Left ventricle myocardium superior (tissue), 1 donor: Measurements from ENCODE around the gene SGF29. TPM values are rescaled to one million over a fixed set of nuclear protein-coding genes. Genes with fewer than 3 reads are reported as not detected.
A peak's percentile ranks its signal among the peaks of the same experiment; 100 is the strongest.
"Not testable (repeated sequence)": the region's sequence is repeated elsewhere in the genome, so short reads cannot be mapped to it uniquely, and the experiment has no call there.

ENCODE experiments used
- ATAC-seq: fragments of 200-7000 bp; cut with Tn5 transposase; one replicate; pipeline ENCODE4 v1.9.1; 2020; ENCODE audit warnings: mild to moderate bottlenecking, moderate library complexity
- DNase-seq: peaks from one replicate; pipeline ENCODE4 v3.0.0-alpha.2; 2020
- intact Hi-C: fragments of 100-400 bp; cut with micrococcal nuclease; formaldehyde crosslinking; loops from one replicate; pipeline ENCODE4 v1.11.0; 2022
- total RNA-seq: library from RNA; stranded (reverse); fragmentation: NEBNext Ultra II Directional; extraction: Animal tissue kit (Norgen Biotek cat#: 25700); gene quantifications from one replicate; pipeline ENCODE4 v1.2.1, GENCODE V29; 2021
- donor health status: DM: no; HTN: yes; CAD: no; lungs with severe emphysema.

The SGF29 gene
- total RNA-seq, 1 donor from 2014 or later, result 20.4 TPM

- DNase-seq, result no peak
- intact Hi-C loops, result no loop called here
- ATAC-seq, result no peak
Observed at GRCh38 chr16:28589069-28589468, 35.3 kb downstream of the SGF29 start.

- DNase-seq (no peak), ATAC-seq (no peak)
- intact Hi-C loops, result no loop called here
Observed at GRCh38 chr16:28589930-28590329, 36.2 kb downstream of the SGF29 start.

- DNase-seq, result no peak
- no peak for ATAC-seq
- intact Hi-C loops, result no loop called here
Observed at GRCh38 chr16:28590384-28591340, 36.9 kb downstream of the SGF29 start.

- DNase-seq (no peak), ATAC-seq (no peak)
- intact Hi-C loops, result no loop called here
Observed at GRCh38 chr16:28591355-28591754, 37.6 kb downstream of the SGF29 start.

- intact Hi-C loops, result no loop called here
- no peak for DNase-seq
- ATAC-seq, result no peak
Observed at GRCh38 chr16:28592511-28592910, 38.8 kb downstream of the SGF29 start.

GRCh38 chr16:28592979-28593553 is 39.3 kb downstream of the SGF29 start:
- ATAC-seq (peak; percentile 4), DNase-seq (no peak)
- intact Hi-C loops, result no loop called here

GRCh38 chr16:28595451-28595850 is 41.7 kb downstream of the SGF29 start:
- intact Hi-C loops, ATAC-seq, DNase-seq: not testable (repeated sequence)

GRCh38 chr16:28596115-28596630 is 42.5 kb downstream of the SGF29 start:
- ATAC-seq, result no peak
- intact Hi-C loops, result no loop called here
- no peak for DNase-seq

- intact Hi-C loops, result no loop called here
- DNase-seq, result no peak
- peak; percentile 62 for ATAC-seq
Observed at GRCh38 chr16:28596840-28597691, 43.3 kb downstream of the SGF29 start, which contains the start of gene SULT1A2. Gene SULT1A2 (minus strand): TSS chr16:28597050. CDS start chr16:28595930, 1,120 bp downstream.

GRCh38 chr16:28597692-28598261 is 44.1 kb downstream of the SGF29 start:
- ATAC-seq, result no peak
- DNase-seq, result no peak
- intact Hi-C loops, result no loop called here

- ATAC-seq, result peak; percentile 27
- DNase-seq, intact Hi-C loops: not testable (repeated sequence)
Observed at GRCh38 chr16:28599377-28600285, 45.9 kb downstream of the SGF29 start.

GRCh38 chr16:28600965-28601364 is 47.2 kb downstream of the SGF29 start:
- ATAC-seq, intact Hi-C loops, DNase-seq: not testable (repeated sequence)

- intact Hi-C loops, ATAC-seq: not testable (repeated sequence)
Observed at GRCh38 chr16:28601589-28601988, 47.9 kb downstream of the SGF29 start.

GRCh38 chr16:28602062-28602461 is 48.3 kb downstream of the SGF29 start:
- intact Hi-C loops, ATAC-seq, DNase-seq: not testable (repeated sequence)

More at GRCh38 chr16:28601589-28601988, 47.9 kb downstream of the SGF29 start:
- DNase-seq, result not testable (repeated sequence)

GRCh38 chr16:28602529-28602928 is 48.8 kb downstream of the SGF29 start:
- intact Hi-C loops, result no loop called here
- DNase-seq (no peak), ATAC-seq (no peak)

GRCh38 chr16:28603381-28604185 is 49.9 kb downstream of the SGF29 start:
- intact Hi-C loops, result no loop called here
- ATAC-seq (no peak), DNase-seq (no peak)

GRCh38 chr16:28604186-28604565 is 50.5 kb downstream of the SGF29 start:
- intact Hi-C loops, result no loop called here
- no peak for DNase-seq

More at GRCh38 chr16:28604186-28604565, 50.5 kb downstream of the SGF29 start:
- no peak for ATAC-seq
